Stomach (tissue), 9 donors: ENCODE data around the gene RGMA. TPM values are rescaled to one million over a fixed set of nuclear protein-coding genes. Genes with fewer than 3 reads are reported as not detected.

Source experiments
- DNase-seq, 2 donors: peaks; one replicate each; pipeline versions ENCODE4 v3.0.0 to v3.0.0-alpha.2; 2013 to 2019
- H3K27ac ChIP-seq, 5 donors: fragments of 200-600 bp in 4 of 5; sonication (generic) in 4 of 5; one replicate each; pipeline ENCODE4 v1.5.1; 2013 to 2019; ENCODE audit warnings: mild to moderate bottlenecking in 1 of 5, moderate library complexity in 1 of 5
- H3K27me3 ChIP-seq, 3 donors: fragments of 200-600 bp; sonication (generic); one replicate each; pipeline ENCODE4 v1.5.1; 2017 to 2019; ENCODE audit warnings: mixed run types in 1 of 3
- H3K36me3 ChIP-seq, 4 donors: fragments of 200-600 bp; sonication (generic); 1 replicate in 3 of 4; 2 replicates in 1 of 4; pipeline ENCODE4 v1.5.1; 2016 to 2019
- H3K4me1 ChIP-seq, 4 donors: fragments of 200-600 bp; sonication (generic); one replicate each; pipeline ENCODE4 v1.5.1; 2016 to 2019
- H3K4me3 ChIP-seq, 4 donors: fragments of 200-600 bp; sonication (generic) in 3 of 4; one replicate each; pipeline ENCODE4 v1.5.1; 2016 to 2019; ENCODE audit warnings: mild to moderate bottlenecking in 1 of 4
- H3K9me3 ChIP-seq, 4 donors: fragments of 200-600 bp; sonication (generic); one replicate each; pipeline ENCODE4 v1.5.1; 2016 to 2019
- CTCF ChIP-seq, 7 experiments: fragments of 450-650 bp in 4 of 7; fragments of 200-600 bp in 3 of 7; sonication (generic) in 3 of 7; IDR thresholded peaks; one replicate each; pipeline ENCODE4 v1.5.1; 2016 to 2019; ENCODE audit warnings: antibody characterized with exemption in 7 of 7, control low read depth in 2 of 7, mild to moderate bottlenecking in 1 of 7
- EP300 ChIP-seq: sonication (generic); formaldehyde crosslinking; IDR thresholded peaks from one replicate; pipeline ENCODE4 v1.6.1; 2017; ENCODE audit warnings: antibody characterized with exemption
- POLR2A ChIP-seq, 4 donors: fragments of 450-650 bp; IDR thresholded peaks; one replicate each; pipeline ENCODE4 v1.6.1; 2016; ENCODE audit warnings: antibody characterized with exemption in 4 of 4, control low read depth in 2 of 4, mild to moderate bottlenecking in 1 of 4, moderate library complexity in 1 of 4
- POLR2AphosphoS5 ChIP-seq, 3 donors: sonication (generic); formaldehyde crosslinking; IDR thresholded peaks; one replicate each; pipeline ENCODE4 v1.6.1; 2016; ENCODE audit warnings: antibody characterized with exemption in 3 of 3
- WGBS, 5 donors: extraction: QIAGEN DNeasy Blood & Tissue Kit in 3 of 5; methylation state at CpG; one replicate each; pipeline versions ENCODE4 v1.1.5 to v1.1.7; 2013 to 2018; 5-methylcytosine and 5-hydroxymethylcytosine counted together
- intact Hi-C: fragments of 100-400 bp; cut with DNase I; formaldehyde crosslinking; loops from one replicate; pipeline ENCODE4 v1.15.1; 2023; ENCODE audit warnings: low total_unique reads
- polyA plus RNA-seq, 3 donors: library from polyadenylated mRNA; stranded (reverse); fragments of 200-250 nt; gene quantifications; one replicate each; pipeline ENCODE4 v1.2.3, GENCODE V29; 2013
- total RNA-seq, 5 donors: library from RNA; depleted of rRNA; stranded (reverse); fragments of >200 nt; gene quantifications; one replicate each; pipeline versions ENCODE4 v1.1.0 to v1.2.3, GENCODE V29; 2014 to 2016
- donor health status: healthy with polysubstance abuse.
- donor health status: Bipolar disorder and iron deficiency.
- donor health status: healthy.

The RGMA gene
- total and polyA plus RNA-seq, 8 donors = 1.7 to 64.2 (median 16.1) TPM

GRCh38 chr15:93050648-93051047 lies 38.4 kb downstream of the RGMA start:
- H3K4me3 ChIP-seq = no peak overlapping the region
- peaks cover 0 to 75% (median 26%) of the 10 kb centered on the region in 4 donors for H3K4me1 ChIP-seq
- intact Hi-C loops = no loop called here
- H3K27me3 ChIP-seq = peaks cover 0 to 10% (median 3%) of the 10 kb centered on the region in 3 donors
- H3K27ac ChIP-seq = peak overlapping the region in 2 of 5 donors; percentile 4 to 64
- 79 to 91% (median 88%) methylated on average over 12 to 13 of the region's 13 CpGs for whole genome bisulfite sequencing, 5 donors
- no peak for DNase-seq
- TF ChIP-seq POLR2AphosphoS5 (IDR thresholded peaks at IDR 0.05) = no peak
- TF ChIP-seq POLR2A (IDR thresholded peaks at IDR 0.05) = no peak
- no peak for TF ChIP-seq CTCF (IDR thresholded peaks at IDR 0.05)
- no peak for TF ChIP-seq EP300
- peaks cover 0 to 9% (median 7%) of the 10 kb centered on the region in 4 donors for H3K9me3 ChIP-seq
- peaks cover 0 to 82% (median 46%) of the 10 kb centered on the region in 4 donors for H3K36me3 ChIP-seq

DNA sequence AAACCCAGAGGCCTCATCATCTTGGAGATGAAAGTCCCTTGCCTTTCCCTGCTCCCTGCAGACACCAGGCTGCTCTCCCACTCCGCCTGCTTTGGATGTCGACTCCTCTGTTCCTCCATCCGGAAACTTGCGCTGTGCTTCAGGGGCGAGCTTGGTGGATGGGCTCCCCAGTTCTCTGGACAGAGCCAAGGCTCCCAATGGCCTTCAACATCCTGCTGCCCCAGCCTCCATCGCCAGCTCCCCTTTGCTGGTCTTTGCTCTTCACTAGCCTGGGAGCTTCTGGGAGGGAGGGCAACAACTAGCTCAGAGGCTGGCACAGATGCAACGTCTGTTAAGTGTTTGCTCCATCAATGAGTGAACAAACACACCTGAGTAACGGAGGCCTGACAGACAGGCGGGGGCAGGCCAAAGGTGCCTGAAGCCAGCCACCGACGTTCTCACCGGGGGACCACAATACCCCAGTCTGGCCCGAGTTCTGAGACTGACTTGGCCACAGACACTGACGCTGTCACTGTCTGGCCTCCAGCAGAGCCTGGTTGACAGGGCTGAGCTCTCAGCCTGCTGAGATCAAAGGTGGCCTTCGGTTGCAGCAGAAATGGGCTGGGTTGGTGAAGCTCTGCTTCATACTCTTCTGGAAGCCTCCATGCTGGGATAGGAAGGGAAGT lies 39.0 kb downstream of the RGMA start:
- TF ChIP-seq POLR2AphosphoS5 (IDR thresholded peaks at IDR 0.05) (no peak), EP300 (no peak), POLR2A (IDR thresholded peaks at IDR 0.05) (no peak), CTCF (IDR thresholded peaks at IDR 0.05) (no peak)
- peaks cover 5 to 88% (median 51%) of the 10 kb centered on the region in 4 donors for H3K36me3 ChIP-seq
- peaks cover 0 to 10% (median 3%) of the 10 kb centered on the region in 3 donors for H3K27me3 ChIP-seq
- intact Hi-C loops = no loop called here
- 60 to 65% (median 63%) methylated on average over 14 to 15 of the region's 15 CpGs for WGBS, 5 donors
- no peak overlapping the region for H3K4me3 ChIP-seq
- peak overlapping the region in 1 of 5 donors; percentile 64 for H3K27ac ChIP-seq
- peaks cover 0 to 74% (median 23%) of the 10 kb centered on the region in 4 donors for H3K4me1 ChIP-seq
- no peak for DNase-seq
- H3K9me3 ChIP-seq = peaks cover 0 to 9% (median 7%) of the 10 kb centered on the region in 4 donors

DNA sequence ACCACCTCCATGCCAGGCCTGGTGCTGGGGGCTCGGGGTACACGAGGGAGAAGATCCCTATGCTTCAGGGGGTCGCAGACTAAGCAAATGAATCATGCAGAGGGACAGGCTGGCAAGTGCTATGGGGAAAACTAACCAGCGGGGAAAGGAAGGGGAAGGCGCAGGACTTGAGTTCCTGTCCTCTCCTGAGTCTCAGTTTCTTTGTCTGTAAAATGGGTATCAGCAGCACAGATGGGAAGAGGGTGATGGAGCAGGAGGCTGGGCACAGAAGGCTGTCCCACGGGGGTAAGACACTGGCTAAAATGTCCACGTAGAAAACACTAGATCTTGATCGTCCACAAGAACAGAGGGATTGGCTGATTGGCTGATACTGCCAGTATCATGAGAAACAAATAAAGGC lies 39.8 kb downstream of the RGMA start:
- DNase-seq = no peak
- intact Hi-C loops = no loop called here
- H3K27me3 ChIP-seq = peaks cover 0 to 10% (median 3%) of the 10 kb centered on the region in 3 donors
- no peak overlapping the region for H3K4me3 ChIP-seq
- H3K9me3 ChIP-seq = peaks cover 0 to 9% (median 7%) of the 10 kb centered on the region in 4 donors
- peaks cover 12 to 92% (median 55%) of the 10 kb centered on the region in 4 donors for H3K36me3 ChIP-seq
- peaks cover 0 to 71% (median 21%) of the 10 kb centered on the region in 4 donors for H3K4me1 ChIP-seq
- 65 to 82% (median 74%) methylated on average over 8 of the region's 8 CpGs for WGBS, 5 donors
- peak overlapping the region in 3 of 5 donors; percentile 1 to 64 (median 39) for H3K27ac ChIP-seq
- TF ChIP-seq CTCF (IDR thresholded peaks at IDR 0.05) = no peak
- TF ChIP-seq POLR2AphosphoS5 (IDR thresholded peaks at IDR 0.05) = no peak
- no peak for TF ChIP-seq EP300
- no peak for TF ChIP-seq POLR2A (IDR thresholded peaks at IDR 0.05)

- peaks cover 0 to 66% (median 22%) of the 10 kb centered on the region in 4 donors for H3K4me1 ChIP-seq
- peaks cover 0 to 9% (median 7%) of the 10 kb centered on the region in 4 donors for H3K9me3 ChIP-seq
- no peak overlapping the region for H3K4me3 ChIP-seq
- WGBS, 5 donors = 50 to 74% (median 59%) methylated on average over 9 to 16 of the region's 16 CpGs
- H3K36me3 ChIP-seq = peaks cover 17 to 95% (median 59%) of the 10 kb centered on the region in 4 donors
- no peak for TF ChIP-seq CTCF (IDR thresholded peaks at IDR 0.05)
- no peak for TF ChIP-seq POLR2AphosphoS5 (IDR thresholded peaks at IDR 0.05)
- no peak for TF ChIP-seq EP300
- no peak for TF ChIP-seq POLR2A (IDR thresholded peaks at IDR 0.05)
- intact Hi-C loops = no loop called here
- peaks cover 0 to 10% (median 3%) of the 10 kb centered on the region in 3 donors for H3K27me3 ChIP-seq
- DNase-seq = peak in 1 of 2 donors; percentile 83
- peak overlapping the region in 4 of 5 donors; percentile 20 to 64 (median 38) for H3K27ac ChIP-seq
These were observed 40.3 kb downstream of the RGMA start for GRCh38 chr15:93048759-93049161.
